Tibial nerve (tissue), 4 donors: ENCODE measurements around the gene NEDD4. TPM values are rescaled to one million over a fixed set of nuclear protein-coding genes. Genes with fewer than 3 reads are reported as not detected.

ENCODE experiments used
- DNase-seq, 2 donors: peaks; one replicate each; pipeline ENCODE4 v3.0.0-alpha.2; 2019; ENCODE audit warnings: low spot score in 2 of 2
- H3K27ac ChIP-seq, 4 donors: fragments of 200-600 bp; sonication (generic) in 3 of 4; one replicate each; pipeline ENCODE4 v1.5.1; 2017 to 2019; ENCODE audit warnings: mild to moderate bottlenecking in 1 of 4
- H3K27me3 ChIP-seq, 2 donors: fragments of 200-600 bp; sonication (generic) in 1 of 2; one replicate each; pipeline versions ENCODE4 v1.5.1 to v1.6.0; 2017 to 2019
- H3K36me3 ChIP-seq, 3 donors: fragments of 200-600 bp; sonication (generic); one replicate each; pipeline ENCODE4 v1.5.1; 2018 to 2019
- H3K4me1 ChIP-seq, 4 donors: fragments of 200-600 bp; sonication (generic) in 3 of 4; one replicate each; pipeline ENCODE4 v1.5.1; 2017 to 2019
- H3K4me3 ChIP-seq, 4 donors: fragments of 200-600 bp; sonication (generic) in 3 of 4; one replicate each; pipeline ENCODE4 v1.5.1; 2017 to 2019; ENCODE audit warnings: mild to moderate bottlenecking in 1 of 4, moderate library complexity in 1 of 4
- H3K9me3 ChIP-seq, 4 donors: fragments of 200-600 bp; sonication (generic) in 3 of 4; one replicate each; pipeline ENCODE4 v1.5.1; 2017 to 2019
- EP300 ChIP-seq, 2 donors: sonication (generic); formaldehyde crosslinking; IDR thresholded peaks; one replicate each; pipeline ENCODE4 v1.6.1; 2017; ENCODE audit warnings: antibody characterized with exemption in 2 of 2, mild to moderate bottlenecking in 1 of 2
- POLR2A ChIP-seq, 2 donors: fragments of 450-650 bp; IDR thresholded peaks; one replicate each; pipeline ENCODE4 v1.6.1; 2017; ENCODE audit warnings: antibody characterized with exemption in 2 of 2, mild to moderate bottlenecking in 2 of 2, moderate library complexity in 2 of 2
- WGBS, 2 donors: methylation state at CpG; one replicate each; pipeline ENCODE4 v1.1.5; 2018; 5-methylcytosine and 5-hydroxymethylcytosine counted together
- total RNA-seq, 4 donors: library from RNA; depleted of rRNA; stranded (reverse); fragments of >200 nt; gene quantifications; one replicate each; pipeline ENCODE4 v1.1.0, GENCODE V29; 2016
- TF ChIP-seq, protein P1 (sequence below), 5 experiments: fragments of 200-600 bp in 3 of 5; fragments of 450-650 bp in 2 of 5; sonication (generic) in 3 of 5; IDR thresholded peaks; one replicate each; pipeline ENCODE4 v1.5.1; 2016 to 2019; ENCODE audit warnings: antibody characterized with exemption in 5 of 5, mild to moderate bottlenecking in 3 of 5, moderate library complexity in 2 of 5

Gene NEDD4
- total RNA-seq, 4 donors from 2014 or later = 8.4 to 12.9 (median 12.2) TPM

DNA sequence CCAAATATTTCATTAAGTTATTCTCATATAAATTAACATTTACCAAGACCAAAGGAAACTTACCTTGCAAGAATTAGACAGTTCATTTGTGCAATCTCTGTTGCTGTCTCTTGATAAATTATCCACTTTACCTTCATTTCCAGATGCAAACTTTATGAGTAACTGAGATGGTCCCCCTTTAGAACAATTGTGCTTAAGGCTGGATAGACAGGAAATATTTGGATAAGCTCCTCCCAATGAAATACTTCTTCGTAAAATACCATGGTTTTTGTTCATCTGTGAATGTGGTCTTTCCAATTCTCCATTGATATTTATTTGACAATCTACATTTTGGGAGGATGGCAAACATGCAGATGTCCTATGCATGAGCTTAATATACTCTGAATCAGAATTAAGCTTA lies 78.2 kb downstream of the NEDD4 start:
- no peak for DNase-seq
- no peak overlapping the region for H3K4me3 ChIP-seq
- peaks cover 0 to 15% (median 2%) of the 10 kb centered on the region in 4 donors for H3K4me1 ChIP-seq
- no peaks in the 10 kb centered on the region for H3K36me3 ChIP-seq
- TF ChIP-seq POLR2A (IDR thresholded peaks at IDR 0.05) = no peak
- TF ChIP-seq, protein P1, sequence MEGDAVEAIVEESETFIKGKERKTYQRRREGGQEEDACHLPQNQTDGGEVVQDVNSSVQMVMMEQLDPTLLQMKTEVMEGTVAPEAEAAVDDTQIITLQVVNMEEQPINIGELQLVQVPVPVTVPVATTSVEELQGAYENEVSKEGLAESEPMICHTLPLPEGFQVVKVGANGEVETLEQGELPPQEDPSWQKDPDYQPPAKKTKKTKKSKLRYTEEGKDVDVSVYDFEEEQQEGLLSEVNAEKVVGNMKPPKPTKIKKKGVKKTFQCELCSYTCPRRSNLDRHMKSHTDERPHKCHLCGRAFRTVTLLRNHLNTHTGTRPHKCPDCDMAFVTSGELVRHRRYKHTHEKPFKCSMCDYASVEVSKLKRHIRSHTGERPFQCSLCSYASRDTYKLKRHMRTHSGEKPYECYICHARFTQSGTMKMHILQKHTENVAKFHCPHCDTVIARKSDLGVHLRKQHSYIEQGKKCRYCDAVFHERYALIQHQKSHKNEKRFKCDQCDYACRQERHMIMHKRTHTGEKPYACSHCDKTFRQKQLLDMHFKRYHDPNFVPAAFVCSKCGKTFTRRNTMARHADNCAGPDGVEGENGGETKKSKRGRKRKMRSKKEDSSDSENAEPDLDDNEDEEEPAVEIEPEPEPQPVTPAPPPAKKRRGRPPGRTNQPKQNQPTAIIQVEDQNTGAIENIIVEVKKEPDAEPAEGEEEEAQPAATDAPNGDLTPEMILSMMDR (IDR thresholded peaks at IDR 0.05) = no peak
- TF ChIP-seq EP300 (IDR thresholded peaks at IDR 0.05) = no peak
- no peaks in the 10 kb centered on the region for H3K27me3 ChIP-seq
- no peaks in the 10 kb centered on the region for H3K9me3 ChIP-seq
- no peak overlapping the region for H3K27ac ChIP-seq
- 67 to 70% methylated on average over 1 of the region's 1 CpG for WGBS, 2 donors

DNA sequence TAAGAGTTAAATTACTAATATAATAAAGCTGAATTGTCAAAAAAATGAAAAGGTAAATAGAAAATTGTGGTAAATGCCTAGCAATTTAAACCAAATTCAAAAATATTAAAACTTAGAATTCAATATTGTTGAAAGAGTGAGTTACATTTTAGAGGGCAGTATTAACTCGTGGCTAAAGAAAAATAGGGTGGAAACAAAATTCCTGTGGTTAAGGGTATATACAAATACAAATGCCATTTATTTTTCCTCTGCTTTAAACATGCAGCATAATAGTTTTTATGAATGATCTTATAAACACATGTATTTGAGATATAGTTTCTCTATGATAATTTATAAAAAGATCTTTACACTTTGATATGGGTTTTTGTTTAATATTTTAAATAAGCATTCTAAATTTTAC lies 79.0 kb downstream of the NEDD4 start:
- H3K36me3 ChIP-seq = no peaks in the 10 kb centered on the region
- 52% methylated on average over 1 of the region's 1 CpG for WGBS, 2 donors
- H3K27me3 ChIP-seq = no peaks in the 10 kb centered on the region
- TF ChIP-seq POLR2A (IDR thresholded peaks at IDR 0.05) = no peak
- no peak for TF ChIP-seq EP300 (IDR thresholded peaks at IDR 0.05)
- TF ChIP-seq, protein P1 (IDR thresholded peaks at IDR 0.05) = no peak
- no peak for DNase-seq
- H3K9me3 ChIP-seq = no peaks in the 10 kb centered on the region
- no peak overlapping the region for H3K4me3 ChIP-seq
- H3K27ac ChIP-seq = no peak overlapping the region
- peaks cover 0 to 15% (median 2%) of the 10 kb centered on the region in 4 donors for H3K4me1 ChIP-seq

DNA sequence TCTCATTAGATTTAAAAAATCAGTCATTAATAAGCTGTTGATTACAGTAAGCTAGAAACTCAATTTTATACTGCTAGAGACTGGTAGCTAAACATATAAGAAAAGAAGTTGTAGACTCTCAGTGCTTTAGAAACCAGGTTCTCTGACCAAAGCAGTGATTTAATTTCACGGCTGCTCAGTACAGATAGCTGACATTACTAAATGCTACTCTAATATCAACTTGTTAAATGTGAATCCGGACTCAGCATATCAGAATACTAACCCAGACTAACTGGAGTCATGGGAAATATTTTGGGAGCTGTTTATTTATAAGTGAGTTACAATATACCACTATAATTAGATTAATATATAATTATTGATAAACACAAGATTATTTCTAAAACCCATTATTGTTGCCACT lies 80.4 kb downstream of the NEDD4 start:
- Histone ChIP-seq H3K27ac (no peak overlapping the region), H3K27me3 (no peaks in the 10 kb centered on the region), H3K9me3 (no peaks in the 10 kb centered on the region), H3K36me3 (no peaks in the 10 kb centered on the region), H3K4me3 (no peak overlapping the region), H3K4me1 (peaks cover 0 to 10% (median 2%) of the 10 kb centered on the region in 4 donors)
- TF ChIP-seq POLR2A (IDR thresholded peaks at IDR 0.05) (no peak), EP300 (IDR thresholded peaks at IDR 0.05) (no peak)
- TF ChIP-seq, protein P1 (IDR thresholded peaks at IDR 0.05) = no peak
- WGBS, 2 donors = 91 to 98% methylated on average over 2 of the region's 2 CpGs
- no peak for DNase-seq

DNA sequence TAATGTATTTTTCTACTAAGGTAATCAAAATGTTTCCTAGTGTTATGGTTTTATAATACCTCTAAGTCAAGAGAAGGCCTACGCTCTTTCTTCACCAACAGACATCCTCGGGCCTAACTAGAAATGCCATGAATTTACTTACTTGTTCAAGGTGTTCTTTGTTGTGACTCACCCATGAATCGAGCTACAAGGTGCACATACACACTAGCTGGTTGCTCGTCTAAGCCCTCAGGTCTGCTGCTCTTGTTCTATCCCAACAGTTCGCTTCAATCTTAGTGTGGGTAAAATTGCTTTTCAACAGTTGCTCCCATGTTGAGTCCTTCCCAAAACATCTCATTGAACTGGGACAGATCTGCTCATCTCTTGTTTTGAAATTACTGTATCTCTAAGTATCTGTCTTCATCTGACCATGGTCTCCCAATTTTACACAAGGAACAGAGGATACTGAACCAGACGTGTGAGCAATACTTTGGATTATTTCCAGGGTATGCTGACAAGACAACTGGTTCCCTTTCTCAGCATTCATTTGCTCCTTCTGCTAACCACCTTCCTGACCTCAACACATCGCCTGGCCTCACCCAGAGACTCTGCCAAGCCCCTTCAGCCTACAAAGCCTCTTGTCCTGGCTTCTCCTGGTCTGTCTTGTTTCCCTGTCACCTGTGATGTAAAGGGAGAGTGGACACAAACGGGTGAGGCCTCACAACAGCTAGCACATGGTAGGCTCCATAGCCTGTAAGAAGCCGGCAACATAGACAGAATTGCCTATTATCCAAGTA lies 84.2 kb downstream of the NEDD4 start:
- H3K27me3 ChIP-seq = no peaks in the 10 kb centered on the region
- WGBS, 2 donors = 85 to 89% methylated on average over 9 of the region's 9 CpGs
- no peaks in the 10 kb centered on the region for H3K4me1 ChIP-seq
- no peak overlapping the region for H3K27ac ChIP-seq
- H3K4me3 ChIP-seq = no peak overlapping the region
- no peak for DNase-seq
- no peaks in the 10 kb centered on the region for H3K9me3 ChIP-seq
- H3K36me3 ChIP-seq = no peaks in the 10 kb centered on the region
- TF ChIP-seq EP300 (IDR thresholded peaks at IDR 0.05) = no peak
- no peak for TF ChIP-seq POLR2A (IDR thresholded peaks at IDR 0.05)

DNA sequence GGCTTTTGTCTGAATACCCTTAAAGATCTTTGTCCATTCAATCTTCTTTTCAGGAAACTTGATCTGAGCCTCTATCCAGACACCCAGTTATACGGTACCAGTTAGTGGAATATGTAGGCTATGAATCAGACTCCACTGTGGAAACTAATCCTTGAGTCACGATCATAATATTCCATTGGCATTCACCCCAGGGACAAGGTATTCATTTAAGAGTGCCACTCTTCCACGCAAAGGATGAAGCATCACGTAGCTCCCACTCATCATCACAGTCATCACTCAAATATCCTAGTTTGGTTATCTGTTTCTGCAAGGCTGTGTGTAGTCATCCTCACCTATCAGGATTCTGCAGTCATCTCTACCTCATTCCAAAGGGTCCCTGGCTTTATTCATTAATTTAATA lies 85.6 kb downstream of the NEDD4 start:
- 57 to 63% methylated on average over 4 of the region's 4 CpGs for WGBS, 2 donors
- no peaks in the 10 kb centered on the region for H3K4me1 ChIP-seq
- H3K9me3 ChIP-seq = no peaks in the 10 kb centered on the region
- TF ChIP-seq, protein P1 (IDR thresholded peaks at IDR 0.05) = no peak
- no peak for TF ChIP-seq EP300 (IDR thresholded peaks at IDR 0.05)
- TF ChIP-seq POLR2A (IDR thresholded peaks at IDR 0.05) = no peak
- H3K36me3 ChIP-seq = no peaks in the 10 kb centered on the region
- H3K27ac ChIP-seq = no peak overlapping the region
- no peak for DNase-seq
- H3K27me3 ChIP-seq = no peaks in the 10 kb centered on the region
- H3K4me3 ChIP-seq = no peak overlapping the region
